Esophagus muscularis mucosa (tissue), 4 donors: ENCODE measurements around the gene EGR2. TPM values are rescaled to one million over a fixed set of nuclear protein-coding genes. Genes with fewer than 3 reads are reported as not detected.

Experiments used
- DNase-seq: peaks from one replicate; pipeline ENCODE4 v3.0.0-alpha.2; 2017; ENCODE audit errors: extremely low spot score
- H3K27ac ChIP-seq, 4 donors: fragments of 200-600 bp; sonication (generic); replicated peaks in 1 of 4; 1 replicate in 3 of 4; 2 replicates in 1 of 4; pipeline ENCODE4 v1.5.1; 2016 to 2019; ENCODE audit warnings: mild to moderate bottlenecking in 1 of 4
- H3K27me3 ChIP-seq, 4 donors: fragments of 200-600 bp; sonication (generic); one replicate each; pipeline versions ENCODE4 v1.5.1 to v1.6.0; 2016 to 2019
- H3K36me3 ChIP-seq, 4 donors: fragments of 200-600 bp; sonication (generic); one replicate each; pipeline ENCODE4 v1.5.1; 2016 to 2019
- H3K4me1 ChIP-seq, 4 donors: fragments of 200-600 bp; sonication (generic); one replicate each; pipeline ENCODE4 v1.5.1; 2016 to 2019
- H3K4me3 ChIP-seq, 4 donors: fragments of 200-600 bp; sonication (generic); 1 replicate in 2 of 4; 2 replicates in 2 of 4; pipeline ENCODE4 v1.5.1; 2016 to 2019; ENCODE audit warnings: mild to moderate bottlenecking in 4 of 4, moderate library complexity in 1 of 4
- H3K9me3 ChIP-seq, 4 donors: fragments of 200-600 bp; sonication (generic); 1 replicate in 3 of 4; 2 replicates in 1 of 4; pipeline ENCODE4 v1.5.1; 2016 to 2019
- CTCF ChIP-seq, 3 experiments: fragments of 200-600 bp in 2 of 3; fragments of 450-650 bp in 1 of 3; sonication (generic) in 2 of 3; IDR thresholded peaks; one replicate each; pipeline ENCODE4 v1.5.1; 2017 to 2019; ENCODE audit warnings: antibody characterized with exemption in 3 of 3, mild to moderate bottlenecking in 2 of 3, moderate library complexity in 1 of 3
- EP300 ChIP-seq: sonication (generic); formaldehyde crosslinking; IDR thresholded peaks from one replicate; pipeline ENCODE4 v1.6.1; 2017; ENCODE audit warnings: antibody characterized with exemption
- POLR2A ChIP-seq: fragments of 450-650 bp; IDR thresholded peaks from one replicate; pipeline ENCODE4 v1.6.1; 2017; ENCODE audit warnings: antibody characterized with exemption, moderate library complexity, mild to moderate bottlenecking, low read depth
- POLR2AphosphoS5 ChIP-seq, 2 donors: sonication (generic); formaldehyde crosslinking; IDR thresholded peaks; one replicate each; pipeline ENCODE4 v1.6.1; 2017; ENCODE audit warnings: antibody characterized with exemption in 2 of 2
- whole genome bisulfite sequencing: methylation state at CpG from one replicate; pipeline ENCODE4 v1.1.5; 2018; 5-methylcytosine and 5-hydroxymethylcytosine counted together
- intact Hi-C: fragments of 100-400 bp; cut with DNase I; formaldehyde crosslinking; loops from one replicate; pipeline ENCODE4 v1.15.1; 2023
- total RNA-seq, 4 donors: library from RNA; depleted of rRNA; stranded (reverse); fragments of >200 nt; gene quantifications; one replicate each; pipeline versions ENCODE4 v1.1.0 to v1.2.1, GENCODE V29; 2016

Gene EGR2
- total RNA-seq, 4 donors from 2014 or later = 0.26 to 4.0 (median 1.5) TPM

- WGBS = 39% methylated on average over 1 of the region's 1 CpG
- peak overlapping the region in 3 of 4 donors; percentile 94 to 95 (median 94) for H3K27ac ChIP-seq
- peak overlapping the region; percentile 75 to 97 (median 90) for H3K4me3 ChIP-seq
- peaks cover 0 to 20% (median 0%) of the 10 kb centered on the region in 4 donors for H3K36me3 ChIP-seq
- TF ChIP-seq POLR2AphosphoS5 (IDR thresholded peaks at IDR 0.05) = no peak
- no peak for TF ChIP-seq EP300
- TF ChIP-seq POLR2A = no peak
- TF ChIP-seq CTCF (IDR thresholded peaks at IDR 0.05) = no peak
- no peaks in the 10 kb centered on the region for H3K9me3 ChIP-seq
- no peak for DNase-seq
- intact Hi-C loops = no loop called here
- no peaks in the 10 kb centered on the region for H3K27me3 ChIP-seq
- H3K4me1 ChIP-seq = peaks cover 19 to 54% (median 44%) of the 10 kb centered on the region in 4 donors
These were observed 9.9 kb downstream of the EGR2 start for GRCh38 chr10:62806251-62806650.

- no peak for TF ChIP-seq EP300
- no peak for TF ChIP-seq POLR2AphosphoS5 (IDR thresholded peaks at IDR 0.05)
- no peak for TF ChIP-seq CTCF (IDR thresholded peaks at IDR 0.05)
- TF ChIP-seq POLR2A = no peak
- intact Hi-C loops = no loop called here
- Histone ChIP-seq H3K36me3 (peaks cover 0 to 16% (median 0%) of the 10 kb centered on the region in 4 donors), H3K9me3 (no peaks in the 10 kb centered on the region), H3K4me3 (peak overlapping the region; percentile 75 to 97 (median 90)), H3K27me3 (no peaks in the 10 kb centered on the region), H3K4me1 (peaks cover 19 to 54% (median 44%) of the 10 kb centered on the region in 4 donors), H3K27ac (peak overlapping the region; percentile 94 to 98 (median 94))
- no peak for DNase-seq
- 11% methylated on average over 17 of the region's 77 CpGs for WGBS
These were observed 10.7 kb downstream of the EGR2 start for GRCh38 chr10:62805231-62806099.

- peak; percentile 94 for DNase-seq
- peaks cover 0 to 16% (median 0%) of the 10 kb centered on the region in 4 donors for H3K36me3 ChIP-seq
- TF ChIP-seq CTCF (IDR thresholded peaks at IDR 0.05) = no peak
- peak; percentile 77 to 82 for TF ChIP-seq POLR2AphosphoS5 (IDR thresholded peaks at IDR 0.05)
- peak; percentile 65 for TF ChIP-seq POLR2A
- under 1% methylated on average over 43 of the region's 87 CpGs for WGBS
- no peaks in the 10 kb centered on the region for H3K9me3 ChIP-seq
- intact Hi-C loops = loop anchor here (5.0 kb wide), 1 partner anchor 333 kb away; no protein-coding TSS in a partner anchor
- peak within 1 kb of the TSS; percentile 75 to 97 (median 90) for H3K4me3 ChIP-seq
- H3K4me1 ChIP-seq = peaks cover 19 to 54% (median 44%) of the 10 kb centered on the region in 4 donors
- peak within 1 kb of the TSS; percentile 94 to 98 (median 94) for H3K27ac ChIP-seq
- no peaks in the 10 kb centered on the region for H3K27me3 ChIP-seq
These were observed 11.6 kb downstream of the EGR2 start, which contains the start of gene ADO for GRCh38 chr10:62804356-62805230. Gene ADO (plus strand): TSS chr10:62804720. CDS start chr10:62805060, 340 bp downstream.

- Histone ChIP-seq H3K4me1 (peaks cover 19 to 47% (median 44%) of the 10 kb centered on the region in 4 donors), H3K9me3 (no peaks in the 10 kb centered on the region), H3K27me3 (no peaks in the 10 kb centered on the region), H3K4me3 (peak overlapping the region; percentile 75 to 97 (median 90)), H3K27ac (peak overlapping the region; percentile 94 to 98 (median 94)), H3K36me3 (peaks cover 0 to 12% (median 0%) of the 10 kb centered on the region in 4 donors)
- WGBS = 43% methylated on average over 8 of the region's 11 CpGs
- intact Hi-C loops = loop anchor here (5.0 kb wide), 1 partner anchor 333 kb away; no protein-coding TSS in a partner anchor
- no peak for TF ChIP-seq EP300
- TF ChIP-seq CTCF (IDR thresholded peaks at IDR 0.05) = no peak
- TF ChIP-seq POLR2A = no peak
- no peak for TF ChIP-seq POLR2AphosphoS5 (IDR thresholded peaks at IDR 0.05)
- DNase-seq = no peak
These were observed 12.3 kb downstream of the EGR2 start for GRCh38 chr10:62803724-62804355.
